Middle frontal gyrus (tissue), 1 donor: ENCODE measurements around the gene ATG4D.
A peak's percentile ranks its signal among the peaks of the same experiment; 100 is the strongest.

Experiments used
- DNase-seq: peaks from one replicate; pipeline ENCODE4 v3.0.0-alpha.2; 2015; ENCODE audit warnings: low spot score; ENCODE audit errors: extremely low spot score

The ATG4D gene

DNA sequence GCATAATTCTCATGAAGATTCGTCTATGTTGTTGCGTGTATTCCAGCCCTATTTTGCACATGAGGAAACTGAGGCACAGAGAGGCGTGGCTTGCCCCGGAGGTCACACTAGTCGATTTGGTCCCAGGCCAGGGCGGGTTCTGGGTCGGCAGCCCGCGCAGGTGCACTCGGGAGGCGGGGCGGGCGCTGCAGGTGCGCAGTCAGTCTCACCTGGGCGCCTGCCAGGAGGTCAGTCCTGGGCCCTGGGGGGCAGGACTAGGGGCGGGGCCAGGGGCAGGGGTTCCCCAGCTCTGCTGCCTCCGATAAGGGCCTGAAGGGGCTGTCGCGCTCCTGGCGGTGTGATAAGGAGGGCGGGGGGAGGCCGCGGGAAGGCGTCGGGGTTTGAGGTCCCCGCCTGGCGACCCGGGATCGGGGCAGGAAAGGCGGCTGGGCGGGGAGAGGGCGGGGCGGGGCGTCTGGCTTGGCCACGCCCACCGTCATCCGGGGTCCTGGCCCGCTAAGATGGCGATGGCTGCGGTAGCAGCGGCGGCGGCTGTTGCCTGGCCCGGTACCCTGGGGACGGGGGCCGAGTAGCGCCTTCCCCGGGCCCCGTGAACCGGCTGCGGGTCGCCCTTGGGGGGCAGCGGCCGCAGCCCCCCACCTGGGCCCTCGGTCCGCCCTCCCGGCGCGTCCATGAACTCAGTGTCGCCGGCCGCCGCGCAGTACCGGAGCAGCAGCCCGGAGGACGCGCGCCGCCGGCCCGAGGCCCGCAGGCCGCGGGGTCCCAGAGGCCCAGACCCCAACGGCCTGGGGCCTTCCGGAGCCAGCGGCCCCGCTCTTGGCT is at the start of gene ATG4D:
Gene ATG4D (plus strand): TSS at position 485 of the 822 bp plus-strand sequence. CDS start 187 bp downstream, at position 672.
- DNase-seq, result peak; percentile 50

DNA sequence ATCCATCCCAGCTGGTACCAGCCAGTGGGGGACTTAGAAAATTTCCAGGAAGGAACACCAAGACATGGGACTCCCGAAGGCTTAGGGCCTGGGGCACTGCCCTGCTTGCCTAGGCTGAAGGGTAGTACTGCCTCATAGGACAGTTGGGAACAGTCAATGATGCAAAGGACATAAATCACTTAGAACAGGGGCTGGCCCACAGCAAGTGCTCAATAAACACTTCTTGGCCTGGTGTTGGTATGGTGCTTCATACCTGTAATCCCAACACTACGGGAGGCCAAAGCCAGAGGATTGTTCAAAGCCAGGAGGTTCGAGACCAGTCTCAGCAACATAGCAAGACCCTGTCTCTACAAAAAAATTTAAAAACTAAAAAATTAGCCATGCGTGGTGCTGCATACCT is 46.3 kb upstream of the ATG4D start:
- DNase-seq, result no peak

DNA sequence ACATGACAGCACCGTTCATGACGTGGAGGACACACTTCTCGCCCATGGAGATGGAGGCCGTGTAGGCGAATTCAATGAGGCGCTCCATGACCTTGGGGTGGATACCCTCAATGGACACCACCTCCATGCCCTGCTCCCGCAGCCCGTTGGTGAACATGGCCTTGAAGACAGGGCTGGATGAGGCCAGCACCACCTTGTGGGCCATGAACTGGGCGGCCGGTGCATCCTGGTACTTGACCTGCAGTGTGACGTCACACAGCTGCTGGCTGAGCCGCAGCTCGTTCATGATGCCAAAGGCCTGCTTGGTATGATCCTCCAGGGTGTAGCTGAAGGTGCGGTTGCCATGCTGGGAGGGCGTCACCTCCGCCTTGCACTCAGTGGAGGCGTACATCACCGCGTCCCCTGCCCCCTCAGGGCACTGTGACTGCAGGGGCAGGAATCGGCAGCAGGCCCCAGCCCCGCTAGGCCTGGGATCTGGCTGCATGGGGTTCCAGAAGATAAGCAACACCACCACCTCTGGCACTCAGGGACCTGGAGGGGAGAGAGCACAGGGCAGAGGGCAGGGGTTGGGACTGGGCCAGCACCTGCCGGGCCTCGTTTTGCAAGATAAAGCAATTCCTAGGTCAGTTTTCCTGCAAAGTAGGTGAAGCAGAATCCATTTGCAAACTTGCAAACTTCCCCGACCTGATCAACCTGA is 44.0 kb upstream of the ATG4D start:
- DNase-seq, result no peak

DNA sequence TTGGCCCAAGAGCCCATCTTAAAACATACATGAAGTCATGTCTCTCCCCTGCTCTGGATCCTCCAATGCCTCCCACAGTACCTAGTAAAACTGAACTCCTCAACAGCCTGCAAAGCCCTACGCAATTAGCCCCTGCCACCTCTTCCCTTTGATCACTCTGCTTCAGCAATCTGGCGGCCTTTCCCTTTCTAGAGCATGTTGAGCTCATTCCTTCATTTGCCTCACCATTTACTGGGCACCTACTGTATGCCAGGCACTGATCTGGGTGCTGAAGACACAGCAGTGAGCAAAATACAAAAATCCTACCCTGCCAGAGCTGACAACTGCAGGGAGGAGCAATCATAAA is 43.5 kb upstream of the ATG4D start:
- DNase-seq, result no peak

DNA sequence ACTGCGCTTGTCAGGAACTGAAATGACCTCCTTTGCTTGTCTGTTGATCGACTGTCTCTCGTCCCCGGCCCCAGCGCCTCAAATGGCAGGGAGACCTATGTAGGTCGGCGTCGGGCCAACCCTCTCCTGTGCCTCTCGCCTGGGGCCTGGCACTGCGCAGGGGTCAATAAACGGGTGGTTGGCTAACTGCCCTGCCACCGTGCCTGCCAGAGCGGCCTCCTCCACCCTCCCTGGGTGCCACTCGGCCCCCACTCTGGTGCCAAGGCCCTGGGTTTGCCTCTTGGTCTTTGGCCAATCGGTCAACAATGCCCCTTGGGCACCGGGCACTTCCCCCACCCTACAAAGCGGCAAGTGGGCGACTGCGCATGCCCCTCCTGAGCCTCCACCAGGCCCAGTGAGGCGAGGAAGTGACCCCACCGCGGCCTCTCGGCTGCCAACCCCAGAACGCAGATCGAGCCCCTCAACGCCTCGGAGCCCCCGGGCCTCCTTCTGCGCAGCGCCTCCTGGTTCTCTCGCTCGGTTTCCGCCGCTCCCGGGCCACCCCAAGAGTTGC is 41.7 kb upstream of the ATG4D start:
- DNase-seq, result no peak

DNA sequence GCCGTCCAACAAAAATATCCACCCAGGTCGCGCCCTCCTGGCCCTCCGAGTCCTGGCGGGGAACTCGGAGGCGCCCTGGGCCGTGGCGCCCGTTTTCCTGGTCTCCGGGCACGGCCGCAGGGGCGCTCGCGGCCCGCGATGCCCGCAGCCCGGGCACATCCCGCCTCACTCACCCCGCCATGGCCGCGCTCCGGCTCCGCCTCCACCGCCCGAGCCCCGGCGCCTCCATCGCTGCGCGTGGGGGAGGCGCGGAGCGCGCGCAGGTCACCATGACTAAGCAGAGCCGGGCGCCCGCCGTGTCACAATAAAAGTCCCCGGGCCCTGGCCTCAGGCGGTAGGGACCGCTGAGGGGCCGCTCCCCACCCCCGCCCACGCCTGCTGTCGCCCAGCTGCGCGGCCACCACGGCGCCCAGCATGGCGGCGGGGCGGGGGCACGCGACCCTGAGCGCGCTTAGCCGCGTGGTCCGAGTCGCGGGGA is 41.1 kb upstream of the ATG4D start:
- DNase-seq, result peak; percentile 70

DNA sequence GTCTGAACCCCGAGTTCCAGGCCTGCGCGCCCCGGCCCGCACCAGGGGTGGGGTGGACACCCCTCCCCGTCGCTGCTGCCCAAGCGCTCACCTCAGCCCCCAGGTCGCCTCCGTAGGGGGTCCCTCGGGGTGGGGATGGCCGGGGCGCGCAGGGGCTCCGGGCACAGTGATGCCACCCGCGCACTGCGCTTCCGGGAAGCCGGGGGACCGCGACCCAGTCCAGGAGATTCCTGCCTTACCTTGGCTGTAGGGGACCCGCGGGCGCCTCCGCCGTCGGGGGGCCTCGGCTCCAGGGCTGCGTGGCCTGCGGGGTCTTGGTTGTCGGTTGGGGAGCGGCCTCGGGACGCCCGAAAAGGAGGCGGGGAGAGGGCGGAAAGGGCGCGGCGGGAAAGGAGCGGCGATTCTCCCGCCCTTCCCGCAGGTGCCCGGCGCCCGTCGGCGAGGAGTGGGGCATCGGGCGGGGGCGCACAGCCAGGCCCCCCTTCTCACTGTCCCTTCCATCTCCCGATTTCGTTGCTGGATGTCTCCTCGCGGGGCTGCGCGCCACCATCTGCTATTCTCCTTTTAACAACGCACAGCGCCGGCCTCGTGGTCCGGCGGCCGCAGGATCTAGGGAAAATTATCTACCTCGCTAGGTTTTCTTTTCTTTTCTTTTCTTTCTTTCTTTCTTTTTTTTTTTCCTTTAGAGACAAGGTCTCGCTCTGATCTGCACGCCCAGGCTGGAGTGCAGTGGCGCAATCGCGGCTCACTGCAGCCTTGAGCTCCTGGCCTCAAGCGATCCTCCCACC is 40.5 kb upstream of the ATG4D start, which contains the start of gene KEAP1:
Gene KEAP1 (minus strand): TSS at position 355 of the 788 bp plus-strand sequence. CDS start 3,323 bp downstream, outside the sequence.
- DNase-seq, result no peak

DNA sequence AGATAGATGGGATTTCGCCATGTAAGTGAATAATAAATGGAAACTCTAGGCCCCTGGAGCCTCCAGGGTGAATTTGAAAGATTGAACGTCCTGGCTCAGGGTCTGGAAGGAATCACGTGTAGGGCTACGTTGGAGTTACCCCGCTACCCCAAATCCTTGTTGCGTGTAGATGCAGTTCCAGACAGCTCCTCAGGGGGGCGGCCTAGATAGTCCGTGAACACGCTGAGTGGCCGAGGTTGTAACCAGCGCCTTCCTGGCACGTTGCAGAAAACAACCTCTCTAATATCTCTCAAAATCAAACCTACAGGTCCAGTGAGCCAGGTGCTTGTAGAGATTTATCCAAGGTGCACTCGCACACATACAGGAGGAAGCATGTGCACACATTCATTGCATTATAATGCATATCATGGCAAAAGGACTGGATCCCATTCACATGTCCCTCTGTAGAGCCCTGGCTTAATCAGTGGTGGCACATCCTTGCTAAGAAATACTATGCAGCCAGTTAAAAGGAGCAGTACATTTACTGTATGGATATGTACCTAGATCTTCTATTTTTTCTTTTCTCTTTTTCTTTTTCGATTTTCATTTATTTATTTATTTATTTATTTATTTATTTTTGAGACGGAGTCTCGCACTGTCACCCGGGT is 38.0 kb upstream of the ATG4D start:
- DNase-seq, result no peak

DNA sequence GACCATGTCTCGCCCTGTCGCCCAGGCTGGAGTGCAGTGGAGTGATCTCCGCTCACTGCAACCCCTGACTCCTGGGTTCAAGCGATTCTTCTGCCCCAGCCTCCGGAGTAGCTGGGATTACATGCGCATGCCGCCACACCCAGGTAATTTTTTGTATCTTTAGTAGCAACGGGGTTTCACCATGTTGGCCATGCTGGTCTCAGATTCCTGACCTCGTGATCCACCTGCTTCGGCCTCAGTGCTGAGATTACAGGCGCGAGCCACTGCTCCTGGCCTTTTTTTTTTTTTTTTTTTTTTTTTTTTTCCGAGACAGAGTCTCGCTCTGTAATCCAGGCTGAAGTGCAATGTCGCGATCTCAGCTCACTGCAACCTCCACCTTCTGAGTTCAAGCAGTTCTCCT is 35.7 kb upstream of the ATG4D start:
- DNase-seq, result no peak

DNA sequence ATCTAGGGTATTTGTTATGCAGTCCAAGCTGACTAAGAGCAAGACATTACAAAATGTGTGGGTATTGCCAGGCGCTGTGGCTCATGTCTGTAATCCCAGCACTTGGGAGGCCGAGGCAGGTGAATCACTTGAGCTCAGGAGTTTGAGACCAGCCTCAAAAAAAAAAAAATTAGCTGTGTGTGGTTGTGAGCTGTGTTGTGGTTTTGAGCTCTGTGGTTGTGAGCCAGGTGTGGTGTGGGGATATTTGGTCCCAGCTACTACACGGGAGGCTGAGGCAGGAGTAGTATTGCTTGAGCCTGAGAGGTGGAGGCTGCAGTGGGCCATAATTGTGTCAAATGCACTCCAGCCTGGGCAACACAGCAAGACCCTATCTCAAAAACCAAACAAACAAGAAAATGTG is 35.0 kb upstream of the ATG4D start:
- DNase-seq, result no peak

DNA sequence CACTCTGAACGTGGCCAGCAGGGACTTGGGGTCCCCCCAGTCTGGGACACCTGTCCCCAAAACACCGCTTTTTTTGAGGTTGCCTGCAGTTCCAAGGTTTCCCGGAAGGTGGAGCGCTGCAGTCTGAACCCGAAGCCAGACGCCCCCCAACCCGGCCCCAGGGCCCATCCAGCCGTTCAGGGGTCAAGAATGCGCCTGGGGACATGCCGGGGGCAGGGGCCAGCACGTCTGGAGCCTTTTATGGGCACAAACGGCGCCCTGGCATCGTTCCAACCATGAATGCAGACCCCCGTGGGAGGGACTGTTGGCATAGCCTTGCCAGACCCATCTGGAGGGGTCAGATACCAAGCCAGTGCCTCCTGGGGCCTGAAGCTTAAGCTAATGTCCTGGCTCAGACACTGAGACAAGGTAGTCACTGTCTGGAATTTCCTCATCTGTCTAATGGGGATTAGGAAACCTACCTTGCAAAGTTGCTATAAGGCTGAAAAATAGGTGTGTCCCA is 33.4 kb upstream of the ATG4D start:
- no peak for DNase-seq

DNA sequence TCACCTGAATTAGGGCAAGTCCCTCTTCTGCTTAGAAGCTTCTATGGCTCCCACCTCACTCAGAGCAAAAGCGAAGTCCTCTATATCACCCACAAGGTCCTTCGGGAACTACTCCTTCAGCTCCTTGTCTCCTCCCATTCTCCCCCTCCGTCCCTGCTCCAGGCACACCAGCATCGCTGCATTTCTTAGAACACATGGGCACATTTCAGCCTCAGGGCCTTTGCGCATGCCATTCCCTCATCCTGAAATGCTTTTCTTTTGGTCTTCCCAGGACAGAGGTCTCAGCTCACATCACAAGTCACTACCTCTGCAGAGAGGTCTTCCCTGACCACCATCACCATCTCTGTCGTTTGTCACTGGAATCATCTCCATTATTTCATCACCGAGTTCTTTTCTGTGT is 30.5 kb upstream of the ATG4D start:
- DNase-seq, result no peak

DNA sequence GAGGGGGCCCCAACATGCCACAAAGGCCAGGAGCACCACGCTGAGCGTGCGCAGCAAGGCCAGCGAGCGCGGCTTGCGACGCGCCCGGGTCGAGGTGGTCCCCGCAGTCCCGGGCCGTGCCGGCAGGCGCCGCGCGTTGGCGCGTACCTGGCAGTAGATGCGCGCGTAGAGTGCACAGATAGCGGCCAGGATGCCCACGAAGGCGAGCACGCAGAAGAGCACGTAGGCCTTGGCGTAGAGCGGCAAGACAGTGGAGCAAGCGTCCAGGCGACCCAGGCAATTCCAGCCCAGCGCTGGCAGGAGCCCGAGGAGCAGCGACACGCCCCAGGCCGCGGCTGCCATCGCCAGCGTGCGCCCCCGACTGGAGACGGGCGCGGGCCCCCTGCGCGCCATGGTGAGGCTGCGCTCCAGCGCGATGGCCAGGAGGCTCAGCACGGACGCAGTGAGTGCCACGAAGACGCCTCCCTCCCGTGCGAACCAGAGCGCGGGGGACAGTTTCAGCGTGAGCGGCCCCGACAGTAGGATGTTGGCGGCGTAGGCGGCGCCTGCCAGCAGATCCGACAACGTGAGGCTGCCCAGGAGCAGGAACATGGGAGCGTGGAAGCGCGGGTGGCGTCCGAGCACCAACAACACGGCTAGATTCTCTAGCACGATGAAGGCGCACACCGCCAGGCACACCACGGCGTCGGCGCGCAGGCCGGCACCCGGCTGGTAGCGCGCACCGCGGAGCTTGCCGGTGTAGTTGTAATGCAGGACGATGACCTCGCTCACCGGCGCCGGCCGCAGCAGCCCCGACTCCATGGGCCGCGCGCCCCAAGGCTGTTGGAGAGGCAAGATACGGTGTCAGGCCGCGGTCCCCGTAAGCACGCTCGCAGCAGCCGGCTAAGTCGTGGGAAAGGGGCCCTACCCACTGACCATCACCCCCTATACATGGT is 29.2 kb upstream of the ATG4D start:
- DNase-seq, result no peak

DNA sequence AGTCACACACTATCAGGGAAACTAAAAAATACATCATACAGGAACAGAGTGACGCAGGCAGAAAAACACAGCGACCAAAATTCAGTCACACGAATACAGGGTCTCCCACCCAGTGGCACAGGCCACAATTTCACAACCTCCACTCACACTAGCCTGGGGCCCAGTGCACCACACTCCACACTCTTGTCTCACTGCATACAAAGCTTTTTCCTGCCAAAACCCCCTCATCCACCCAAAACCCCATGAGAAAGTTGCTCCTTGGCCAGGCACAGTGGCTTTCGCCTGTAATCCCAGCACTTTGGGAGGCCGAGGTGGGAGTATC is 27.7 kb upstream of the ATG4D start:
- DNase-seq, result no peak

DNA sequence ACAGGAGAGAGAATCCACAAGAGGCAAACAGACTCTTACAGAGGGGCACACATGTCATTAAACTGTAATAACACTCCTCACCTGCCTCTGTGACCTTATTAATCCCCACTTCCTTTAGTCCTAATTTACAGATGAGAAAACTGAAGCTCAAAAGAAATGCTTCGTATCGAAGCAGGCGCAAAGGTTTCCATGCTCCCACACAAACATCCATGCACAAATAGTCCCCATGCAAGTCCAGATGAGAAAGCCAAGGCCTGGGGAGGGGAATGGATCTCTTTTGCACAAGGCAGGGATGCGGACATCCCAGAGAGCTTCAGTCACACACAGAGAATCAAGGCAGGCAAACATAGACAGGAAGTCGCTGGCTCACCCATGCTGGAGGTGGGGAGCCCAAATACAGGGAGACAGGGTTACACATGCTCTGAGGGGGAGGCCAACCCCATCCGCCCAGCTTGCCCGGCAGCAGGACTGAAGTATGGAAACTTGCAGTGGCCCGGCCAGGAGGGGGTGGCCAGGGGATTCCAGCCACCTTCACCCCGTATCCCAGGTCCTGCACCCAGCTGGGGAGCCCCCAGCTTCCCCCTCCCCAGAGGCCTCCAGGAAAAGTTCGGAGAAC is 26.9 kb upstream of the ATG4D start:
- no peak for DNase-seq

DNA sequence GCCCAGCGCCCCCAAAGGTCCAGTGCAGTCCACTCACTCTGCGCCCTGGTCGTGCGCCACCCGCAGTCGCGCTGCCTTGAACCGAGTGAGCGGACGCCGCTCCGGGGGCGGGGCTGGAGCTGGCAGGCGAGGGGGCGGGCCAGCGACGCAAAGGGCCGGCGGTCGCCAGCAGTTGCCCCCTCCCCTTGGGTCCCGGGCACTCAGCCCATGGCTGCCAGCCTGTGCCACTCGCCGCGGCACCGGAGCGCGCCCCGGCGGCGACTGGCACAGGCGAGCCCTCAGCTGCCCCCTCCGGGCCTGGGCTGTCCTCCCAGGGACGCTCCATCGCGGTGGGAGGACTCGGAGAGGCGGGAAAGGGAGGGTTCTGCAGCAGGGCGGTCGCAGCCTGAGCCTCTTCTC is 26.3 kb upstream of the ATG4D start, which contains the start of gene S1PR5:
Gene S1PR5 (minus strand): TSS at position 87 of the 399 bp plus-strand sequence. CDS start 2,436 bp downstream, outside the sequence.
- peak; percentile 70 for DNase-seq

DNA sequence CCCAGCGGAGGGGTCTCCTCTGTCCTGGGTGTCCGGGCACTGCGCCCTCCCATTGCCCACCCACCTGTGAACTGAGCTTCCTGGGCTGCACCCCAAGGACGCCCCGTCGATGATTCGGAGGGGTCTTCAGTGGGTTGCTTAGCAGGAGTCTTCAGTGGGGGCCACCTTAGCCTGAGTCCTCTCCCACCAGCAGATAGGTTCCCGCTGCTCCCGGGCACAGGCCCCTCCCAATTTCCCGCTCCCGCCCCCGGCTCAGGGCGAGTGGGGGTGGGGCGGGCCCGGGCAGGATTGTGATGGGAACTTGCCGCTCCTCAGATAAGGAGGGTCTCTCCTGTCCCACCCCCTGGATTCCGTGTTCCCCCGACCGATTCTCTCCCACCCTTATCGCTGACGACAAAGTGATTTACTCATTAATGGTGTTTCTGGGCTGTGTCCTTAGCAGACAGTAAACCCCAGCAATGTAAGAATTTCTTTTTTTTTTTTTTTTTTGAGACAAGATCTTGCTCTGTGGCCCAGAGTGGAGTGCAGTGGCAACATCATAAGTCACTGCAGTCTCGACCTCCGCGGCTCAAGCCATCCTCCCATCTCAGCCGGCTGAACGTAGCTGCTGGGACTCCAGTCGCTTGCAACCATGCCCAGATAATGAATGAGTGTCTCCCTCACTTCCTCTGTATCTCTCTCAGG is 25.8 kb upstream of the ATG4D start:
- DNase-seq, result no peak

DNA sequence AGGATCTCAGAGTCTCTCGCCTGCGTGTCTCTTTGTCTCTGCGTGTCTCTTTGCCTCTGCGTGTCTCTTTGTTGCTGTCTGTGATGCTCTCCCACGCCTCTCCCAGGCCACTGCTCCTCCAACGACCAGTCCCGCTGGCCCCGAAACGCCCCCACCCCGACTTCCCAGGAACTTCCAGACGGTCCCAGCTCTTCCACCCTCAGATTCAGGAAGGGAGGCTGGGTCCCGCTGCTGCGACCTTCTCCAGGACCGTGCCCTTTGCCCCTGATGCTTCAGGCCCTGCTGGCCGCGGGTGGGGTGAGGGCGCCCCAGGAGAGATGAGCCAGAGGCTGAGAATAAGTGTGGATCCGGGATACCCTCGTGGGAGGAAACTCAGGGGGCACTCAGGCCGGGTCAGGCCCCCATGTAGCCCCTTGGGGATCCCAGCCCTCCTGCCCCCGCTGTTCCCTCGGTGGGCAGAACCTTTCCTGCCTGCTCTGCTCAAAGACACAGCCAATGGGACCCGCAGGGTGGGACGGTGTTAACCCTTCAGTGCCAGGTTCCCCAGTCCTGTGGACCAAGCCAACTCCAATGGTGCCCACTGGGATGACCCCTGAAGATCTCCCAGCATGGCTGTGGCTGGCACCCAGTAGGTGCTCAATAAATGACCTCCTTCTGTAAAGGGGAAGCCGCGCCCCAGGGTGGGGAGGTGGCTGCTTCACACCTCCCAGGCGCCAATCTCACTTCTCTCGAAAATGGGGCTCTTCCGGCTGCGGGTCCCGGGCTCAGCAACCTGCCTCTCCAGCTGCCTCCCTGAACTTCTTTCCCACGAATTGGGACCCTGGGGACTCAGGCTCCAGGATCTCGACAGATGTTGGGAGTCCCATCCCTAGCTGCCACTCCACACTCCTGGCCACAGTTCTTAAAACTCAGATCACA is 25.0 kb upstream of the ATG4D start:
- DNase-seq, result no peak
